Lower leg skin (tissue), 3 donors: ENCODE data around the gene ANKRD62.

Source experiments
- CTCF ChIP-seq, 3 donors: fragments of 450-650 bp; IDR thresholded peaks; one replicate each; pipeline ENCODE4 v1.5.1; 2016; ENCODE audit warnings: antibody characterized with exemption in 3 of 3, mild to moderate bottlenecking in 3 of 3, moderate library complexity in 2 of 3
- POLR2A ChIP-seq, 2 donors: fragments of 450-650 bp; IDR thresholded peaks; one replicate each; pipeline ENCODE4 v1.6.1; 2016 to 2017; ENCODE audit warnings: antibody characterized with exemption in 2 of 2, mild to moderate bottlenecking in 1 of 2, moderate library complexity in 1 of 2

DNA sequence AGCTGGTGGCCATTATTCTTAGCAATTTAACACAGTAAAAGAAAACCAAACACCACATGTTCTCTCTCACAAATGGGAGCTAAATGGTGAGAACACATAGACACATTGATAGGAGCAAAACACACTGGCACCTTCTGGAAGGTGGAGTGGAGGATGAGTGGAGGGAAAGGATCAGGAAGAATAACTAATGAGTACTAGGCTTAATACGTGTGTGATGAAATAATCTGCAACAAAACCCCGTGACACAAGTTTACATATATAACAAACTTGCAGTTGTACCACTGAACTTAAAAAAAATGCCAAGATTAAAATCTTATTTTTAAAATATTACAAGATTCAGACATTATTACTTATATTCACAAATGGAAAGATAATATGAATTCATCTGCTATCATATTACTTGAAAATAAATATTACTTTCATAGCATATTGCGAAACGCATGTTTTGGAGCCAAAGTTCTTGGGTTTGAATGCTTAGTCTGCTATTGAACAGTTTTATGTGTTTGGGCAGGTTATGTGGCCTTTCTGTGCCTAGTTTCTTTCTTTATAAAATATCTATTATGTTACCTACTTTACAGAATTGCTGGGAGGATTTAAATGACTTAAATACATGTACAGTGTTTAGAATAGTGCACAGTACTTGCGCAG is 20.5 kb downstream of the ANKRD62 start:
- TF ChIP-seq CTCF (IDR thresholded peaks at IDR 0.05): no peak
- no peak for TF ChIP-seq POLR2A (IDR thresholded peaks at IDR 0.05)
